Central memory CD8-positive, alpha-beta T cell (primary cell): Measurements from ENCODE around the gene SNCAIP.

Source experiments
- ATAC-seq: fragments of 150-1000 bp; cut with Tn5 transposase; replicated peaks from 2 replicates; pipeline ENCODE4 v1.10.0; 2022; ENCODE audit warnings: mild to moderate bottlenecking, moderate FRiP score, moderate number of reproducible peaks; ENCODE audit not compliant: poor library complexity, severe bottlenecking; ENCODE audit errors: extremely low read depth
- DNase-seq, 2 donors: peaks; one replicate each; pipeline ENCODE4 v3.0.0; 2021; ENCODE audit warnings: low spot score in 2 of 2
- H3K27ac Mint-ChIP-seq: one replicate; pipeline ENCODE4 v1.8.0; 2022; ENCODE audit warnings: low read depth, mild to moderate bottlenecking, moderate library complexity, mixed read lengths
- H3K27me3 Mint-ChIP-seq: one replicate; pipeline ENCODE4 v1.8.0; 2022; ENCODE audit warnings: mixed read lengths
- H3K36me3 Mint-ChIP-seq: one replicate; pipeline ENCODE4 v1.8.0; 2022; ENCODE audit warnings: mild to moderate bottlenecking, moderate library complexity, mixed read lengths; ENCODE audit not compliant: insufficient read depth
- H3K4me1 Mint-ChIP-seq: one replicate; pipeline ENCODE4 v1.8.0; 2022; ENCODE audit warnings: mixed read lengths
- H3K4me3 Mint-ChIP-seq: one replicate; pipeline ENCODE4 v1.8.0; 2022; ENCODE audit warnings: mild to moderate bottlenecking, moderate library complexity, mixed read lengths
- H3K9me3 Mint-ChIP-seq: one replicate; pipeline ENCODE4 v1.8.0; 2022; ENCODE audit warnings: mixed read lengths

The SNCAIP gene

DNA sequence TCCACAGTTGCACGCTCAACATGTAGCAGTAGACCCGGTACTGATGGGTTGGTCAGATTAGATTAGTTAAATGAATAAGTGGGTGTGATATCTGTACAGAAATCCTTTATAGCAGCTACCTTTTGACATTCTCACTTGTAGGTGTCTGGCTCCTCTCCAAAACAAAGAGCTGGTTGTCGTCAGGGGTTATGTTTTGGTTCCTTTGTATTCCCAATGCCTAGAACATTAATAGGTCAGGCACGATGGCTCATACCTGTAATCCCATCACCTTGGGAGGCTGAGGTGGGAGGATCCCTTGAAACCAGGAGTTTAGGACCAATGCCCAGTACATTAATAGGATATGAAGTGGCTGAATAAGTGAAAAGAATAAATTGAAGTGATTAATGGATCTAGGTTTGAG lies 182.1 kb downstream of the SNCAIP start:
- H3K36me3 Mint-ChIP-seq = no peaks in the 10 kb centered on the region
- no peak overlapping the region for H3K27ac Mint-ChIP-seq
- H3K9me3 Mint-ChIP-seq = peaks cover 10% of the 10 kb centered on the region
- ATAC-seq (no peak), DNase-seq (no peak)
- H3K27me3 Mint-ChIP-seq = peaks cover 13% of the 10 kb centered on the region
- H3K4me3 Mint-ChIP-seq = no peak overlapping the region
- H3K4me1 Mint-ChIP-seq = no peaks in the 10 kb centered on the region

GRCh38 chr5:122498163-122498562 lies 186.1 kb downstream of the SNCAIP start:
- peaks cover 4% of the 10 kb centered on the region for H3K9me3 Mint-ChIP-seq
- H3K4me1 Mint-ChIP-seq = no peaks in the 10 kb centered on the region
- H3K4me3 Mint-ChIP-seq = no peak overlapping the region
- H3K27me3 Mint-ChIP-seq = peaks cover 28% of the 10 kb centered on the region
- no peak for DNase-seq
- no peak for ATAC-seq
- no peak overlapping the region for H3K27ac Mint-ChIP-seq
- H3K36me3 Mint-ChIP-seq = no peaks in the 10 kb centered on the region

GRCh38 chr5:122499585-122499984 lies 187.5 kb downstream of the SNCAIP start:
- ATAC-seq (no peak), DNase-seq (no peak)
- Mint-ChIP-seq H3K4me3 (no peak overlapping the region), H3K27ac (no peak overlapping the region), H3K27me3 (peaks cover 28% of the 10 kb centered on the region), H3K9me3 (no peaks in the 10 kb centered on the region), H3K36me3 (no peaks in the 10 kb centered on the region), H3K4me1 (no peaks in the 10 kb centered on the region)

DNA sequence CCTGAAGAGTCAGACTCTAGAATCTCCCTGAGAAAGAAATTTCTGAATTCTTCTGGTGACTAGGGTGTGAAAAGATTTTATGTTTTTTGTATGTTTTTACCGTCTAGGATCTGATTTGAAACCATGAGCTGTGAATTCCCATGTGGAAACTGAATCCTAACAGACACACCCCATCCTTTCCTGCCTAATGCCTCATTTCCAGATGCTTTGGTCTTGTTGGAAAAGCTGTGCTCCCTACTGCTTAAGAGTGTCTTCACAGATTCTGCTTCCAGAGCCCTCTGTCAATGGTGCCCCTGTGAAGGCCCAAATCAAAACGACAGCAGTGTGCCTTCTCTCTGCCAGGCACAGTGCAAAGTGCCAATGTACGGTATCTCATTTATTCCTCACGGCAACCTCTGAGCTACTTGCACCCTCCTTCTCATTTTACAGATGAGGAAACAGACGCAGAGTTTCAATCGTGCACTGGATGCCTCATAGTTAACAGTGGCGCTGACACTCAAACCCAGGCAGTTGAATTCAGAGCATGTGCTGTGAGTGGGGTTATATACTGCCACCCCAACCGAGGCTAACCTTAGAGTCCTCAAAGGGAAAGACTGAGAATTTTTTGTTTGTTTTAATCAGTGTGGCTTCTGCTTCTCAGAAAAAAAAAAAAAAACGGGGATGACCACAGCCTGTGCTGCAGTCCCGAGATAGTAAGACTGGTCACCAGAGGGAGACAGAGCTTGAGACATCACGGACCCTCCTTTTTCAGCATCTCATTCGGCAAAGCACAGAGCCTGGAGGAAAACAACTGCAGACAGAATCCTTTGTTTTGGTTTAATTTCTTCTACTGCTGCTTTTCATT lies 188.4 kb downstream of the SNCAIP start:
- no peaks in the 10 kb centered on the region for H3K9me3 Mint-ChIP-seq
- peaks cover 28% of the 10 kb centered on the region for H3K27me3 Mint-ChIP-seq
- no peak overlapping the region for H3K4me3 Mint-ChIP-seq
- H3K4me1 Mint-ChIP-seq = no peaks in the 10 kb centered on the region
- H3K27ac Mint-ChIP-seq = no peak overlapping the region
- ATAC-seq = no peak
- H3K36me3 Mint-ChIP-seq = no peaks in the 10 kb centered on the region
- no peak for DNase-seq

DNA sequence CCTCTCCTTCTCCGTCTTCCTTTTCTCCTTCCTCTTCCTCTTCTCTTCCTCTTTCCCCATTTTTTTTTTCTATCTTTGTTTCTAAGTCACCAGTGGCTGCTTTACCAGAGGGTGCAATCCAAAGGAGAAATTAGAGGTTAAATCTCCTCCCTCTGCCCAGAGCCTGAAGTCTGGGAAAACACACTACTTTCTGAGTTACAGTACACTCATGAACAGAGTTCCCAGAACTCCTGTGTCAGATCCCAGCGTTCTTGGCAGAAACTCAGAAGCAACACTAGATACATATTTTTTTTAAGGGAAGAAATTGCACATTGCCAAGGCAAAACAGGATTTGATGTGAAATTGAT lies 189.0 kb downstream of the SNCAIP start:
- Mint-ChIP-seq H3K4me3 (no peak overlapping the region), H3K36me3 (no peaks in the 10 kb centered on the region), H3K9me3 (no peaks in the 10 kb centered on the region), H3K4me1 (no peaks in the 10 kb centered on the region), H3K27ac (no peak overlapping the region), H3K27me3 (peaks cover 28% of the 10 kb centered on the region)
- ATAC-seq (no peak), DNase-seq (no peak)

DNA sequence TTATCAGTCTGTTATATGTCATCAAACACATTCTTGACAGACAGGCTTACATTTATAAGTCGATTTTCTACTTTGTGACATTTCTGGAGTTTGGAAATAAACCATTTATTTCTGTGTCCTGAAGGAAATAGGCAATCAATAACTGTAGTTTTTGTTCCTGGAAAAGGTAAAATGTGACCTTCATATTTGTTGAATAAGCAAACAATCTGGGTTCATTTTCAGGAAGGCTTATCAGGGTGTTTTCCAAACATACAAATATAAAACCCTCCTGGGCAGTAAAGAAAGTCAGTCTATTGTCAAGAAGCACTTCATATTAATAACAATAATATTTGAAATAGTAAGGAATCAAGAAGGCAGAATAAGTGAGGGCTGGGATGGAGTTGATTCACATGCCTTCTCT lies 195.0 kb downstream of the SNCAIP start:
- Mint-ChIP-seq H3K9me3 (no peaks in the 10 kb centered on the region), H3K4me3 (no peak overlapping the region), H3K27me3 (no peaks in the 10 kb centered on the region), H3K4me1 (no peaks in the 10 kb centered on the region), H3K36me3 (no peaks in the 10 kb centered on the region), H3K27ac (no peak overlapping the region)
- DNase-seq (no peak), ATAC-seq (no peak)

DNA sequence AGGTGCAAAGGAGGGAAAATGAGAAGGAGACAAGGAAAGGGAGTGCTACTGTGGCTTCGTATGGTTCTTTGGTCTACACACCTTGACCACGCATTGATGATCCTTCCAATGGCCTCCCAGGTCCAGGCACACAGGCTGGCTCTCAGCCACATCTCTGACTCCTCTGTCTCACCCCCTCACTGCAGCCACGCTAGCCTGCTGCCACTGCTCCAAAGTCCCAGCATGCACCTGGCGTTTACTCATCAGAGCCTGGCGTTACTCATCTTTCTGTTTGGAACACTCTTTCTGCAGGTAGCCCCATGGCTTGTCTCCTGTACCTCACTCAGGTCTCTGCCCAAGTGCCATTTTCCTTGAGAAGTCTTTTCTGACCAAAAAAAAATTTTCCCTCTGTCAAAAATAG lies 195.5 kb downstream of the SNCAIP start:
- no peak for DNase-seq
- no peaks in the 10 kb centered on the region for H3K27me3 Mint-ChIP-seq
- H3K36me3 Mint-ChIP-seq = no peaks in the 10 kb centered on the region
- ATAC-seq = no peak
- H3K27ac Mint-ChIP-seq = no peak overlapping the region
- H3K4me3 Mint-ChIP-seq = no peak overlapping the region
- H3K9me3 Mint-ChIP-seq = no peaks in the 10 kb centered on the region
- H3K4me1 Mint-ChIP-seq = no peaks in the 10 kb centered on the region

DNA sequence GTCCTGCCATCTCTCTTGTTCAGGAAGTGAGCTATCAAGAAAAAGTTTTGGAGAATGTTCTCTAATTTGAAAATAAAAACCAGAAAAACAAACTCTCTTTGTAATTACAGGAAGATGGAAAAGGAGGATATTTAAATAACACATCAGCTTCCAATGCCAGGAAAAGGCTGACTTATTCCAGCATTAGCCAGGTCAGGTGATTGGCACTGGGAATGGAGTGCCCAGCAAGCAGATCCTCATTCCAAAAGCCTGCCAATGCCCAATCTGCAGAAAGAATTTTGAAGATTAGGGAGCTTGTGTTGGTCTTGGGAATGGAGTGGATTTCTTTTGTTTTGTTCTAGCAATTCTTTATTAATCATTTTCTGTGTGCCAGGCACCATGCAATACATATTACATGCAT lies 196.6 kb downstream of the SNCAIP start:
- no peak overlapping the region for H3K27ac Mint-ChIP-seq
- no peak overlapping the region for H3K4me3 Mint-ChIP-seq
- H3K27me3 Mint-ChIP-seq = no peaks in the 10 kb centered on the region
- H3K9me3 Mint-ChIP-seq = no peaks in the 10 kb centered on the region
- no peak for DNase-seq
- ATAC-seq = no peak
- no peaks in the 10 kb centered on the region for H3K4me1 Mint-ChIP-seq
- H3K36me3 Mint-ChIP-seq = no peaks in the 10 kb centered on the region
